H9 (cell line): Measurements from ENCODE around the gene CRYGS. TPM values are rescaled to one million over a fixed set of nuclear protein-coding genes. Genes with fewer than 3 reads are reported as not detected.

Source experiments
- DNase-seq: peaks from one replicate; pipeline ENCODE4 v3.0.0-alpha.2; 2017
- H2AFZ ChIP-seq: one replicate; pipeline ENCODE4 v1.6.1; 2013; ENCODE audit warnings: mild to moderate bottlenecking, low read length, control low read depth, moderate library complexity
- H2AK5ac ChIP-seq: 2 replicates; pipeline ENCODE4 v1.6.1; 2013; ENCODE audit warnings: low read length, control low read depth, mixed read lengths; ENCODE audit not compliant: insufficient read length
- H2BK120ac ChIP-seq: one replicate; pipeline ENCODE4 v1.6.1; 2013; ENCODE audit warnings: low read depth, mild to moderate bottlenecking, low read length, control low read depth, inconsistent platforms; ENCODE audit not compliant: poor library complexity, severe bottlenecking
- H2BK12ac ChIP-seq: 2 replicates; pipeline ENCODE4 v1.6.1; 2013; ENCODE audit warnings: low read length, control low read depth, mixed read lengths, low read depth; ENCODE audit not compliant: insufficient read length
- H2BK15ac ChIP-seq: 2 replicates; pipeline ENCODE4 v1.6.1; 2013; ENCODE audit warnings: low read depth, low read length, control low read depth
- H2BK20ac ChIP-seq: one replicate; pipeline ENCODE4 v1.6.1; 2013; ENCODE audit warnings: low read depth, mild to moderate bottlenecking, low read length, control low read depth, inconsistent platforms; ENCODE audit not compliant: poor library complexity, severe bottlenecking
- H2BK5ac ChIP-seq: 2 replicates; pipeline ENCODE4 v1.6.1; 2013; ENCODE audit warnings: low read length, control low read depth, mixed read lengths; ENCODE audit not compliant: insufficient read length
- H3K14ac ChIP-seq: 2 replicates; pipeline ENCODE4 v1.6.1; 2013; ENCODE audit warnings: low read length, control low read depth; ENCODE audit not compliant: insufficient read depth
- H3K18ac ChIP-seq: 2 replicates; pipeline ENCODE4 v1.6.1; 2013; ENCODE audit warnings: low read depth, mild to moderate bottlenecking, mixed read lengths, low read length, control low read depth; ENCODE audit not compliant: insufficient read length
- H3K23ac ChIP-seq: 2 replicates; pipeline ENCODE4 v1.6.1; 2013; ENCODE audit warnings: low read length, control low read depth, mixed read lengths, low read depth; ENCODE audit not compliant: insufficient read length
- H3K23me2 ChIP-seq: 2 replicates; pipeline ENCODE4 v1.6.1; 2013; ENCODE audit warnings: low read depth, mild to moderate bottlenecking, mixed read lengths, low read length, control low read depth; ENCODE audit not compliant: insufficient read length, poor library complexity, severe bottlenecking
- H3K27ac ChIP-seq: 2 replicates; pipeline ENCODE4 v1.5.1; 2013; ENCODE audit warnings: low read length, control low read depth, mixed read lengths, low read depth; ENCODE audit not compliant: insufficient read length
- H3K27me3 ChIP-seq: 2 replicates; pipeline ENCODE4 v1.6.1; 2013; ENCODE audit warnings: low read length, control low read depth, inconsistent platforms; ENCODE audit not compliant: insufficient read depth
- H3K4ac ChIP-seq: 2 replicates; pipeline ENCODE4 v1.6.1; 2013; ENCODE audit warnings: low read depth, mild to moderate bottlenecking, control low read depth, inconsistent platforms, low read length, moderate library complexity
- H3K4me1 ChIP-seq: 2 replicates; pipeline ENCODE4 v1.6.1; 2013; ENCODE audit warnings: low read length, control low read depth, inconsistent platforms; ENCODE audit not compliant: insufficient read depth
- H3K4me2 ChIP-seq: 2 replicates; pipeline ENCODE4 v1.6.1; 2013; ENCODE audit warnings: low read length, control low read depth, mixed read lengths; ENCODE audit not compliant: insufficient read length, insufficient read depth
- H3K56ac ChIP-seq: 2 replicates; pipeline ENCODE4 v1.6.1; 2013; ENCODE audit warnings: low read depth, mild to moderate bottlenecking, mixed read lengths, low read length, control low read depth; ENCODE audit not compliant: insufficient read length
- H3K79me1 ChIP-seq: 2 replicates; pipeline ENCODE4 v1.6.1; 2013; ENCODE audit warnings: low read depth, mild to moderate bottlenecking, moderate library complexity, low read length, control low read depth, inconsistent platforms; ENCODE audit not compliant: insufficient read depth, poor library complexity, severe bottlenecking
- H3K79me2 ChIP-seq: 2 replicates; pipeline ENCODE4 v1.6.1; 2013; ENCODE audit warnings: low read length, control low read depth, inconsistent platforms; ENCODE audit not compliant: insufficient read depth
- H3K9ac ChIP-seq: 2 replicates; pipeline ENCODE4 v1.6.1; 2013; ENCODE audit warnings: low read length, control low read depth, mixed read lengths; ENCODE audit not compliant: insufficient read length; ENCODE audit errors: extremely low read depth
- H3K9me3 ChIP-seq: one replicate; pipeline ENCODE4 v1.6.1; 2013; ENCODE audit warnings: low read depth, low read length, inconsistent platforms; ENCODE audit not compliant: control insufficient read depth
- H3T11ph ChIP-seq: one replicate; pipeline ENCODE4 v1.6.1; 2013; ENCODE audit warnings: mild to moderate bottlenecking, low read length, control low read depth, inconsistent platforms
- H4K20me1 ChIP-seq: one replicate; pipeline ENCODE4 v1.6.1; 2013; ENCODE audit not compliant: control insufficient read depth, insufficient read length, insufficient read depth
- H4K5ac ChIP-seq: 2 replicates; pipeline ENCODE4 v1.6.1; 2013; ENCODE audit warnings: low read depth, mild to moderate bottlenecking, mixed read lengths, low read length, control low read depth; ENCODE audit not compliant: insufficient read length
- H4K8ac ChIP-seq: replicated peaks from 2 replicates; pipeline ENCODE4 v1.6.1; 2013; ENCODE audit warnings: low read length, control low read depth, mixed read lengths, low read depth; ENCODE audit not compliant: insufficient read length
- H4K91ac ChIP-seq: 2 replicates; pipeline ENCODE4 v1.6.1; 2013; ENCODE audit warnings: low read depth, mild to moderate bottlenecking, moderate library complexity, mixed read lengths, low read length, control low read depth; ENCODE audit not compliant: insufficient read length
- H3K27ac Mint-ChIP-seq, 3 experiments: 2 replicates in 2 of 3; 3 replicates in 1 of 3; pipeline ENCODE4 v1.8.0; 2020 to 2021; ENCODE audit warnings: mixed read lengths in 3 of 3, mild to moderate bottlenecking in 1 of 3, moderate library complexity in 1 of 3
- H3K27me3 Mint-ChIP-seq: 2 replicates; pipeline ENCODE4 v1.8.0; 2021; ENCODE audit warnings: low read depth, mild to moderate bottlenecking, moderate library complexity, mixed read lengths
- H3K36me3 Mint-ChIP-seq, 3 experiments: 2 replicates in 2 of 3; 3 replicates in 1 of 3; pipeline ENCODE4 v1.8.0; 2020 to 2021; ENCODE audit warnings: low read depth in 3 of 3, mixed read lengths in 3 of 3; ENCODE audit not compliant: insufficient read depth in 1 of 3
- H3K4me1 Mint-ChIP-seq, 2 experiments: 2 replicates each; pipeline ENCODE4 v1.8.0; 2020; ENCODE audit warnings: mixed read lengths in 2 of 2
- H3K4me3 Mint-ChIP-seq, 2 experiments: 2 replicates in 1 of 2; 3 replicates in 1 of 2; pipeline ENCODE4 v1.8.0; 2020 to 2021; ENCODE audit warnings: mild to moderate bottlenecking in 2 of 2, mixed read lengths in 2 of 2, moderate library complexity in 1 of 2
- H3K9me3 Mint-ChIP-seq, 2 experiments: 2 replicates in 1 of 2; 3 replicates in 1 of 2; pipeline ENCODE4 v1.8.0; 2020; ENCODE audit warnings: mild to moderate bottlenecking in 2 of 2, mixed read lengths in 2 of 2, moderate library complexity in 1 of 2
- CTCF ChIP-seq: fragments of 200-600 bp; sonication (generic); conservative IDR thresholded peaks from 3 replicates; pipeline ENCODE4 v1.8.0; 2021; ENCODE audit warnings: antibody characterized with exemption, mild to moderate bottlenecking
- WGBS: extraction: QIAGEN DNeasy Blood & Tissue Kit; methylation state at CpG from one replicate; pipeline ENCODE4 v1.1.7; 2013; ENCODE audit warnings: missing lambda C conversion rate, low lambda C conversion rate, mixed read lengths; ENCODE audit not compliant: insufficient read length; ENCODE audit errors: extremely low coverage; 5-methylcytosine and 5-hydroxymethylcytosine counted together
- total RNA-seq: library from RNA; stranded (reverse); gene quantifications from 2 replicates; pipeline ENCODE4 v1.2.1, GENCODE V29; 2021

CRYGS gene
- total RNA-seq, 1 experiment from 2014 or later = 1.0 TPM

- no peak overlapping the region for H3K4me3 Mint-ChIP-seq
- H3K27me3 Mint-ChIP-seq = no peaks in the 10 kb centered on the region
- H3K56ac ChIP-seq = no peak overlapping the region
- H4K5ac ChIP-seq = no peak overlapping the region
- no peaks in the 10 kb centered on the region for H4K20me1 ChIP-seq
- H2BK20ac ChIP-seq = no peak overlapping the region
- no peak overlapping the region for H3K18ac ChIP-seq
- H2BK120ac ChIP-seq = no peak overlapping the region
- H3K9ac ChIP-seq = no peak overlapping the region
- no peak overlapping the region for H2BK12ac ChIP-seq
- H3K27me3 ChIP-seq = no peaks in the 10 kb centered on the region
- H2AK5ac ChIP-seq = no peak overlapping the region
- no peak overlapping the region for H3K4me2 ChIP-seq
- no peaks in the 10 kb centered on the region for H3K23me2 ChIP-seq
- no peaks in the 10 kb centered on the region for H3K79me1 ChIP-seq
- H4K91ac ChIP-seq = no peak overlapping the region
- no peak overlapping the region for H3K27ac Mint-ChIP-seq
- H3K14ac ChIP-seq = no peak overlapping the region
- no peaks in the 10 kb centered on the region for H3K9me3 ChIP-seq
- H3K9me3 Mint-ChIP-seq = no peaks in the 10 kb centered on the region
- no peak overlapping the region for H2AFZ ChIP-seq
- H4K8ac ChIP-seq = no peak overlapping the region
- H3K23ac ChIP-seq = no peak overlapping the region
- no peak for DNase-seq
- no peak overlapping the region for H3T11ph ChIP-seq
- H3K36me3 Mint-ChIP-seq = peaks cover 40 to 77% (median 75%) of the 10 kb centered on the region in 3 experiments; a peak in 6 of 7 replicates
- no peaks in the 10 kb centered on the region for H3K4me1 ChIP-seq
- H3K4me1 Mint-ChIP-seq = no peaks in the 10 kb centered on the region
- no peaks in the 10 kb centered on the region for H3K79me2 ChIP-seq
- TF ChIP-seq CTCF = no peak
- no peak overlapping the region for H2BK5ac ChIP-seq
- WGBS = no CpG with 5 or more reads among the region's 6 CpGs
- no peak overlapping the region for H3K4ac ChIP-seq
- no peak overlapping the region for H2BK15ac ChIP-seq
- no peak overlapping the region for H3K27ac ChIP-seq
Observed at GRCh38 chr3:186582541-186582940, 38.4 kb upstream of the CRYGS start.
